Measurements from ENCODE around the gene QKI. TPM values are rescaled to one million over a fixed set of nuclear protein-coding genes. Genes with fewer than 3 reads are reported as not detected.

The QKI gene
- polyA plus RNA-seq, 1 experiment: 143 TPM

DNA sequence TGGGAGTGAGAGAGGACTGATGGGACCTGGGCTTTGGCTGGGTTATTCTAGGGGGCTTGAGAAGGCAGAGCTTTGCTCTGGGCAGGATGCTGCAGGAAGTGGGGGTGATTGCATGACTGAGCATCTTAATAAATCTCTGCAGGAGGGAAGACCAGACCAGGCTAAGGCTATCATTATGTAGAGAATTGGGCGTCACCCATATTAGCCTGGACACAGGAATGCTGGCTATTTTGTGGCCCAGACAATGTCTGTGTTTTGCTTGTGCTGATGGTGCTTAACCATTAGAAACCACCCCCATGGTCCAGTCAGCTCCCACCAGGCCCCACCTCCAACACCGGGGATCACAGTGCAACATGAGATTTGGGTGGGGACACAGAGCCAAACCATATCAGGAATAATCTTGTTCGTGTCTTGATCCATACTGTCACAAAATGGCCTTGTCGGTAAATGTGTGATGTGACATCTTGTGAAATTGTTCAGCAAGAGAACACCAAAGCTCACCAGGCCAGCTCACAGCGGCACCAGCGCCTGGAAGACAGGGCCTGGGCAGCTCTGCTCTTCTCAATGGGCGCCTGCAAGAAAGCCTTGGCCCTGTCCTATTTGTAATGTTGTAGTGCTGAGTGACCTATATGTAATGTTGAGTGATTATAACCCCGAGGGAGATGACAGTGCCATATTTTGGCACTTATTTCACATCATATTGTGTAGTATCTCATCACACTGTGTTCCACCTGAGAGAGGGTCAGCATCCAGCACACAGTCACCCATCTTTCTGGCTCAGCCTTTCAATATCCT, 211.8 kb downstream of the QKI start:
- no peak for DNase-seq (ENCODE audit: low read depth)

DNA sequence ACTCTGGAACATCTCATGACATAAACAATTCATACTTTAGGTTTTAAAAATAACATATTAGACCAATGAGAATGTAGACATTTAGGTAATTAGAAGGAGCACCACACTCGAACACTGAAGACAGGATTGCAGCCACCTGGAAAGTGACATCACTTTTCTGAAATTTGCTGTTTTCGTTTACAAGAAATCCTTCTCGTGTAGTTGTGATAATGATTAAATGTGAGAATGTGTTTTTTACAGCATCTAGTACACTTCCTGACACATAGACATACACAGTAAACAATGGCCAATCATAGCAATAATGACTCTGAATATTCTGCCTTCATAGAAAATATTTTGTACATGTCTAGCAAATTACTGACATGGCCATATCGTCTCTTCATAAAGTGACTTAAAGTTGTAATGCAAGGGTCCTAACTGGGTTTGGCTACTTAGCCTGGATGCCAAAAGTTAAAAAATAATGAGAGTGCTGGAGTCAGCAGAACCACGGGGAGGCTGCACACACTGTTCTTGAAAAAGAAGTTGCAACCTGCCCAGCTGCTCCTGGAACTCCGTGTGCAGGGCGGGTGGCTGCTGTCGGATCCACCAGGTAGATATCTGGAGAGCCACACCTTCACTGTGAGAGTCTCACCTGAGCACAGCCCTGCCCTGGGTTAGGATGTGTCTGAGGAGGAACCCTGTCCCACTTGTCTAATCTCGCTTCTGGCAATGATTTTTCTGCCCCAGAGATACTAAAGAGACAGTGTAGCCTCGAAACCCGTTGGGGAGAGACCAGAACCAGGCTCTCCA, 212.9 kb downstream of the QKI start:
- ChIA-PET POLR2A (no interaction called here), CTCF (no interaction called here)
- TF ChIP-seq, protein P1, sequence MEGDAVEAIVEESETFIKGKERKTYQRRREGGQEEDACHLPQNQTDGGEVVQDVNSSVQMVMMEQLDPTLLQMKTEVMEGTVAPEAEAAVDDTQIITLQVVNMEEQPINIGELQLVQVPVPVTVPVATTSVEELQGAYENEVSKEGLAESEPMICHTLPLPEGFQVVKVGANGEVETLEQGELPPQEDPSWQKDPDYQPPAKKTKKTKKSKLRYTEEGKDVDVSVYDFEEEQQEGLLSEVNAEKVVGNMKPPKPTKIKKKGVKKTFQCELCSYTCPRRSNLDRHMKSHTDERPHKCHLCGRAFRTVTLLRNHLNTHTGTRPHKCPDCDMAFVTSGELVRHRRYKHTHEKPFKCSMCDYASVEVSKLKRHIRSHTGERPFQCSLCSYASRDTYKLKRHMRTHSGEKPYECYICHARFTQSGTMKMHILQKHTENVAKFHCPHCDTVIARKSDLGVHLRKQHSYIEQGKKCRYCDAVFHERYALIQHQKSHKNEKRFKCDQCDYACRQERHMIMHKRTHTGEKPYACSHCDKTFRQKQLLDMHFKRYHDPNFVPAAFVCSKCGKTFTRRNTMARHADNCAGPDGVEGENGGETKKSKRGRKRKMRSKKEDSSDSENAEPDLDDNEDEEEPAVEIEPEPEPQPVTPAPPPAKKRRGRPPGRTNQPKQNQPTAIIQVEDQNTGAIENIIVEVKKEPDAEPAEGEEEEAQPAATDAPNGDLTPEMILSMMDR (IDR thresholded peaks at IDR 0.05; ENCODE audit: insufficient read depth, low read depth, low read length): no peak

More for the DNA sequence above, 211.8 kb downstream of the QKI start:
- POLR2A ChIA-PET: no interaction called here
- Histone ChIP-seq H3K4me3 (ENCODE audit: low read depth, low read length) (no peak overlapping the region), H3K27me3 (ENCODE audit: control insufficient read depth, insufficient read depth, low read length) (no peaks in the 10 kb centered on the region), H3K36me3 (ENCODE audit: control insufficient read depth, insufficient read depth, low read length) (no peaks in the 10 kb centered on the region)
- CTCF ChIA-PET: no interaction called here
- TF ChIP-seq, protein P1 (IDR thresholded peaks at IDR 0.05; ENCODE audit: insufficient read depth, low read depth, low read length): no peak

More for the DNA sequence above, 212.9 kb downstream of the QKI start:
- no peak overlapping the region for H3K4me3 ChIP-seq (ENCODE audit: low read depth, low read length)
- no peaks in the 10 kb centered on the region for H3K36me3 ChIP-seq (ENCODE audit: control insufficient read depth, insufficient read depth, low read length)
- no peaks in the 10 kb centered on the region for H3K27me3 ChIP-seq (ENCODE audit: control insufficient read depth, insufficient read depth, low read length)
- DNase-seq (ENCODE audit: low read depth): no peak

Measured in BJ (cell line).